BLaER1 (cell line): ENCODE results near the gene TMEM209.

ENCODE experiments used
- H3K27ac ChIP-seq: shearing (Covaris generic); formaldehyde crosslinking; 2 replicates; pipeline ENCODE4 v1.8.1; 2022
- H3K27me3 ChIP-seq: shearing (Covaris generic); formaldehyde crosslinking; 2 replicates; pipeline ENCODE4 v1.8.1; 2022
- H3K36me3 ChIP-seq: shearing (Covaris generic); formaldehyde crosslinking; 2 replicates; pipeline ENCODE4 v1.8.1; 2022
- H3K4me1 ChIP-seq: shearing (Covaris generic); formaldehyde crosslinking; 2 replicates; pipeline ENCODE4 v1.8.1; 2022
- H3K4me2 ChIP-seq: shearing (Covaris generic); formaldehyde crosslinking; 2 replicates; pipeline ENCODE4 v1.8.1; 2022
- H3K4me3 ChIP-seq: shearing (Covaris generic); formaldehyde crosslinking; 2 replicates; pipeline ENCODE4 v1.8.1; 2022
- H3K9ac ChIP-seq: shearing (Covaris generic); formaldehyde crosslinking; 2 replicates; pipeline ENCODE4 v1.8.1; 2022
- H3K9me3 ChIP-seq: shearing (Covaris generic); formaldehyde crosslinking; 2 replicates; pipeline ENCODE4 v1.8.1; 2022
- H4K20me1 ChIP-seq: shearing (Covaris generic); formaldehyde crosslinking; 2 replicates; pipeline ENCODE4 v1.8.1; 2022
- Cebpa-rat ChIP-seq: shearing (Covaris generic); IDR thresholded peaks from 2 replicates; pipeline ENCODE4 v1.8.1; 2022

The TMEM209 gene

DNA sequence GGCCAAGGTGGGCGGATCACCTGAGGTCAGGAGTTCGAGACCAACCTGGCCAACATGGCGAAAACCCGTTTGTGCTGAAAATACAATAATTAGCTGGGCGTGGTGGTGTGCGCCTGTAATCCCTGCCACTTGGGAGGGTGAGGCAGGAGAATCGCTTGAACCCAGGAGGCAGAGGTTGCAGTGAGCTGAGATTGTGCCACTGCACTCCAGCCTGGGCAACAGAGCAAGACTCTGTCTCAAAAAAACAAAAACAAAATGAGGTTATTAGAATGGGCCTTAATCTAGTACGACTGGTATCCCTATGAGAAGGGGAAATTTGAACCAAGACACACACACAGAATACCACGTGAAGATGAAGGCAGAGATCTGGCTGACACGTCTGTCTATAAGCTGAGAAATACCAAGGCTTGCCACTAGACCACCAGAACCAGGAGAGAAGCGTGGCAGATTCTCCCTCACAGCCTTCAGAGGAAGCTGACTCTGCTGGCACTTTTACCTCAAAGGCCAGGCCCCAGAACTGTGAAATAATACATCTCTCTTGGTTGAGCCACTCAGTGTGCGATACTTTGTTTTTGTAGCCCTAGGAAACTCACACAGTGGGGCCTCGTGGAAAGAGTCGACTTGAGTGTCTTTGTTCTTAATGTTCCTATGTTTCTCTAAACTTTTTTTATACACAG is 59.6 kb downstream of the TMEM209 start:
- Histone ChIP-seq H3K4me2 (no peak overlapping the region), H3K4me3 (no peak overlapping the region), H4K20me1 (peaks cover 31% of the 10 kb centered on the region), H3K36me3 (peaks cover 3% of the 10 kb centered on the region; the same call in 1 of the 2 replicates), H3K4me1 (peaks cover 68% of the 10 kb centered on the region), H3K9ac (no peak overlapping the region), H3K9me3 (peaks cover 4% of the 10 kb centered on the region; the same call in 1 of the 2 replicates), H3K27me3 (peaks cover 16% of the 10 kb centered on the region; the same call in 1 of the 2 replicates), H3K27ac (no peak overlapping the region)
- TF ChIP-seq Cebpa-rat = no peak

DNA sequence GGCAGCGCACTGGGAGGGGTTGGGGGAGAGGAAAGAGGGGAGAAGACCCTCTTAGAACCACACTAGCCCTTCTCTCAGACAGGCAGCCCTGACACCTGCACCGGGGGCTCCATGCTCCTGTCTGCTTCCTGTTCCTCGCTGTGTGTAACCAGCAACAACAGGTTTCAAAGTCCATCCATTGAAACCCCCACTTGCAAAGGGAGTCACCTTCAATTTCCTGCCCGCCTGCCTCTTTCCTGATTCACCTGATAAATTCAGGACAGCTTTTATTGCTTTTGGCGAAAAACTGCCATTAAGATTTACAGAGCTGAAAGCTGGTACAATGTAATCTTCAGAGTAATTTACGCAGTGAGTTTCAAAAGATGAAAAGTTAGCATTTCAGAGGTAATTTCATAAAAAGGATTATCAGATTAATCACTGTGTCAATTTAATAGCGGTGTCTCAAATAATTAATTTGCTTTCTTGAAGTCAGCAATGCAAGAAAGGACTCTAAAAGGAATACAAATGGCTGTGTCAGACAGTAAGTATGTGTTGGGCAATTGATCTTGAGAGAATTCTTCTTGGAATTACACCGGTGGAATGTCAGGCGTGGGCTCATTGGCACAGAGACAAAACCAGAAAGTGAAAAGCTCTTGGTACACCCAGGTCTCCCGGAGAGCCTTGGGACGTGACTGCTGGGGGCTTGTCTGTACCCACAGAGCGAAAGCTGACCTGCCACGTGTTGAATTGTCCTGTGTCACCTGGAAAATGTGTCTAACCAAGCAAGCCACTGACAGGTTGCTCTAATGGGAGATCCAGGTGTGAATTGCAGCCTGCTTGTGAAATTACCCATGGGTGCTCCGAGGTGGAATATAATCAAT is 60.7 kb downstream of the TMEM209 start:
- peaks cover 39% of the 10 kb centered on the region for H4K20me1 ChIP-seq
- no peak overlapping the region for H3K27ac ChIP-seq
- no peak overlapping the region for H3K9ac ChIP-seq
- H3K36me3 ChIP-seq = peaks cover 13% of the 10 kb centered on the region
- H3K27me3 ChIP-seq = peaks cover 21% of the 10 kb centered on the region
- TF ChIP-seq Cebpa-rat = no peak
- peaks cover 61% of the 10 kb centered on the region for H3K4me1 ChIP-seq
- no peak overlapping the region for H3K4me2 ChIP-seq
- H3K9me3 ChIP-seq = no peaks in the 10 kb centered on the region
- no peak overlapping the region for H3K4me3 ChIP-seq

DNA sequence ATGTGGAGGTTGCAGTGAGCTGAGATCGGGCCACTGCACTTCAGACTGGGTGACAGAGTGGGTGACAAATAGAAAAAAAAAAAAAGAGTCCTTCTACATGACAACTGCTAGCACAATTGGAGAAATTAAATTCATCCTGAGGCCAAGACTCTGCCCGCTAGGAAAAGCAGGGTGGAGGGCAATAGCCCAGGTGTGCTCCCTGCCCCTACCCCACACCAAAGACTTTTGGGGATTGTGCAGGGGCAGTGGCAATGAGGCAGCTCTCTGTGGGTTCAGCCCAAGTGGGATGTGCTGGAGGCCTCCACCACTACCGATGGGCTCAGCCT is 61.3 kb downstream of the TMEM209 start:
- peaks cover 21% of the 10 kb centered on the region for H3K27me3 ChIP-seq
- TF ChIP-seq Cebpa-rat = no peak
- H3K9me3 ChIP-seq = no peaks in the 10 kb centered on the region
- peaks cover 38% of the 10 kb centered on the region for H4K20me1 ChIP-seq
- no peak overlapping the region for H3K4me3 ChIP-seq
- peaks cover 19% of the 10 kb centered on the region for H3K36me3 ChIP-seq
- H3K9ac ChIP-seq = no peak overlapping the region
- H3K4me2 ChIP-seq = no peak overlapping the region
- peaks cover 55% of the 10 kb centered on the region for H3K4me1 ChIP-seq
- no peak overlapping the region for H3K27ac ChIP-seq

GRCh38 chr7:130143334-130143732 is 61.9 kb downstream of the TMEM209 start:
- Histone ChIP-seq H3K4me2 (peak overlapping the region; percentile 71; the same call in 1 of the 2 replicates), H4K20me1 (peaks cover 38% of the 10 kb centered on the region), H3K9ac (no peak overlapping the region), H3K4me1 (peaks cover 49% of the 10 kb centered on the region), H3K9me3 (no peaks in the 10 kb centered on the region), H3K36me3 (peaks cover 19% of the 10 kb centered on the region), H3K4me3 (no peak overlapping the region), H3K27me3 (peaks cover 21% of the 10 kb centered on the region), H3K27ac (no peak overlapping the region)
- TF ChIP-seq Cebpa-rat = no peak

DNA sequence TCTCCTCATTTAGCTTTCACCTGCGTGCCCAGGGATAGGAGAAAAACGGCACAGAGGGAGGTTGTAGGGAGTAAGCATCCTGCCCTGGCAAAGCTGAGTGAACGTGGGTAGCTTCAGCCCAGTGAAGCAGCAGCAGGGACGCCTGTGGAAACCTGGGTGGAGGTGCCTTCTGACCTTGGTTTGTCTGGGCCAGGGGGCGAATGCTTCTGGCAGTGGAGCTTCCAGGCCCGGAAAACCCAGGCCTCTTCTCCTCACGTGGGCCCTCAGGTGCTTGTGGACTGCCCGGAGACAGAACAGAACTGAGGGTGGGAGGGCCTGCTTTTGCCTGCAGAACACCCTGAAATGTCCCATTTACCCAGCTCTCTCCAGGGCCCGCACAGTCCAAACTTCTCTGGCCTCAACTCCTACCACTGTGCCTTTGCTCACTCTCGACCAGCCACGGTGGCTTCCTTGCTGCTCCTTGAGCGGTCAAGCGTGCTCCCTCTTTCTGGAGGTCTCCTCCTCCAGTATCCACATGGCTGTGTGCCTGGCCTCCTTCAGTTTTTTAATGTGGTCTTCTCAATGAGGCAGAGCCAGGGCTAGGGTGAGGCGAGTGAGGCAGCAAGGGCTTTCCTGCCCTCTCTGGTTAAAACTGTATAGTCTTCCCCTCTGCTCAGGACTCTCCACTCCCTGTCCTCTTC is 62.4 kb downstream of the TMEM209 start:
- Histone ChIP-seq H4K20me1 (peaks cover 34% of the 10 kb centered on the region), H3K4me3 (no peak overlapping the region), H3K27me3 (peaks cover 21% of the 10 kb centered on the region), H3K27ac (no peak overlapping the region), H3K9ac (no peak overlapping the region), H3K9me3 (no peaks in the 10 kb centered on the region), H3K4me2 (peak overlapping the region; percentile 71), H3K4me1 (peaks cover 44% of the 10 kb centered on the region), H3K36me3 (peaks cover 23% of the 10 kb centered on the region)
- TF ChIP-seq Cebpa-rat = no peak

GRCh38 chr7:130141884-130142653 is 63.1 kb downstream of the TMEM209 start:
- Histone ChIP-seq H4K20me1 (peaks cover 34% of the 10 kb centered on the region), H3K9ac (no peak overlapping the region), H3K9me3 (no peaks in the 10 kb centered on the region), H3K4me3 (no peak overlapping the region; the same call in 1 of the 2 replicates), H3K4me1 (peaks cover 36% of the 10 kb centered on the region), H3K4me2 (peak overlapping the region; percentile 71), H3K36me3 (peaks cover 30% of the 10 kb centered on the region), H3K27me3 (peaks cover 21% of the 10 kb centered on the region), H3K27ac (no peak overlapping the region)
- no peak for TF ChIP-seq Cebpa-rat

DNA sequence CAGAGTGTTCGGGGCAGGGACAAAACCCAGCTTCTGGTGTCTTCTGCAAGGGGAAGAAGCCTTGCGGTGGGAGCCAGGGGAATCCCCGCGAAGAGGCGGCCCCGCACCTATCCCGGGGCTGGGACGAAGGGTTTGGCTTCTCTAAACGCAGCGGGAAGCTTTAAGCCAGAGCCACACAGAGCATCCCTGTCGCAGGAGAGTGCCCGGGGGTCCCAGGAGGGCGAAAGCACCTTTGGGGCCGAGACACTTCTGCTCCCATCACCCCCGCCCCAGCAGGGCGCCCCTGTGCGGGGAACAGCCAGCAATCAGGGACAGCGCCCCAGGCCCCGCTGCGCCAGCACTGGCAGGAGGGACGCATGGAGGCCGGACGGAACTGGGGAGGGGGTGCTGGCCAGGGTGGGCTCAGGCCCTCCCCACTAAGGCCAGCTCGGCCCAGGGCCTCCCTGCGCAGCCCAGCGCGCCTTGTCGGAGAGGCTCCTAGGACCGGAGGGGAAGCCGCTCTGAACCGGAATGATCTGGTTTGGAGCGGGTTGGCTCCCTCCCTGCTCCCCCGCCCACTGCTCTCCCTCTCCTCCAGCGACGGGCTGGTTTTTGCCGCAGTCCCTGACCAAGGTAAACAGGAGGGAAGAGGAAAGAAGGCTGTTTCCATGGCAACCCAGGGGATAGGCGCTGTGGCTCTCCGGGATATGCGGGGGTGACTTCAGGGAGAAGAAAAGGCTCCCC is 63.9 kb downstream of the TMEM209 start:
- Histone ChIP-seq H4K20me1 (peaks cover 34% of the 10 kb centered on the region), H3K4me1 (peaks cover 30% of the 10 kb centered on the region), H3K9me3 (no peaks in the 10 kb centered on the region), H3K36me3 (peaks cover 37% of the 10 kb centered on the region), H3K4me2 (peak overlapping the region; percentile 71), H3K9ac (0 out of 2 replicates have a peak overlapping the region, but pooled peaks have one; percentile 18), H3K27me3 (peaks cover 21% of the 10 kb centered on the region), H3K27ac (0 out of 2 replicates have a peak overlapping the region, but pooled peaks have one; percentile 43), H3K4me3 (peak overlapping the region; percentile 45; the same call in 1 of the 2 replicates)
- no peak for TF ChIP-seq Cebpa-rat

DNA sequence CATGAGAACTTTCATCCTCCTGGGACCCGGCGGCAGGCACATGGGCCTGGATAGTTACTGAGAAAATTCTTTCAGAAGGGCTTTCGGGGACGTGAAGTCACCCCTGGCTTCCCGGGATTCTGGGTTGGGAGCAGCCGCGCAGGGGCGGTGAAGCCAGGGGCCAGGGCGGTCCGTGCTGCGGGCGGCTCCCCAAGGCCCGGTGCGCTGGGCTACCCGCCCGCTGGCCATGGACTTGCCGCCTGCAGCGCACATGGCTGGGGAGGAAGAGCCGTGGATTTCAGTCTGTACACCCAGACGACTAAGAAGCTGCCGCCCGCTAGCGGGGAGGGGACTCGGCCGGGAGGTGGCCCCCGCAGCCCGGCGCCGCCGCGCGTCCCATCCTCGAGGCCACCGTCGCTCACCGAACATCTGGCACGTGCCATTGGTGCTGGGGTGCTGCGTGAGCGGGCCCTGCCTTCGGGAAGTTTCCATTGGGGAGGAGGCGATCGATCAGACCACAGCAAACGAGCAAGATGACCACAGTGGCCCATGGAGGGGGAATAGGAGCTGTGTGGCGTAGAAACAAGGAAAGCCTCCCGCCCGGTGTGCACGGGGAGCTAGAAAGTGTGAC is 64.5 kb downstream of the TMEM209 start:
- no peaks in the 10 kb centered on the region for H3K9me3 ChIP-seq
- peaks cover 30% of the 10 kb centered on the region for H3K4me1 ChIP-seq
- H4K20me1 ChIP-seq = peaks cover 34% of the 10 kb centered on the region
- H3K36me3 ChIP-seq = peaks cover 43% of the 10 kb centered on the region
- no peak overlapping the region for H3K27ac ChIP-seq
- H3K4me3 ChIP-seq = no peak overlapping the region
- peaks cover 21% of the 10 kb centered on the region for H3K27me3 ChIP-seq
- peak overlapping the region; percentile 71 for H3K4me2 ChIP-seq
- H3K9ac ChIP-seq = no peak overlapping the region
- TF ChIP-seq Cebpa-rat = no peak
